GM12878 (cell line): ENCODE data around the gene DNAJB6. TPM values are rescaled to one million over a fixed set of nuclear protein-coding genes. Genes with fewer than 3 reads are reported as not detected.

Experiments used
- ATAC-seq: fragments of 200-7000 bp; cut with Tn5 transposase; 3 replicates; pipeline ENCODE4 v1.9.1; 2020; ENCODE audit warnings: mild to moderate bottlenecking, moderate library complexity
- BruUV-seq: library from RNA; stranded (reverse); fragments of 400-500 nt; replicated peaks from 2 replicates; lab custom pipeline; 2021; lab: Mats Ljungman, UMichigan
- CTCF ChIA-PET: fragments of 300-600 bp; sonication (Branson Sonifier 250); formaldehyde crosslinking; extraction: SDS; loops from one replicate; lab custom pipeline; 2021; ENCODE audit warnings: inconsistent platforms; lab: Yijun Ruan, JAX
- POLR2A ChIA-PET: fragments of 350-600 bp; formaldehyde crosslinking; extraction: SDS; loops from one replicate; lab custom pipeline; 2021; ENCODE audit warnings: inconsistent platforms; lab: Charles Lee
- RAD21 ChIA-PET: fragments of 300-600 bp; sonication (Branson Sonifier 250); formaldehyde crosslinking; loops from one replicate; lab custom pipeline; 2023; ENCODE audit warnings: antibody characterized with exemption; ENCODE audit not compliant: unreplicated experiment; lab: Charles Lee
- SMC1A ChIA-PET: fragments of 300-600 bp; sonication (Branson Sonifier 250); formaldehyde crosslinking; loops from one replicate; lab custom pipeline; 2023; ENCODE audit not compliant: unreplicated experiment, uncharacterized antibody; lab: Charles Lee
- DNase-seq: peaks from one replicate; pipeline ENCODE4 v3.0.0-alpha.2; 2011; ENCODE audit warnings: low read depth, low spot score
- FAIRE-seq: peaks from 3 replicates; lab custom pipeline; 2011; peaks lifted over from hg19 to GRCh38; lab: Jason Lieb, UNC
- H2AFZ ChIP-seq: 2 replicates; pipeline ENCODE4 v1.6.0; 2011; ENCODE audit warnings: low read depth, low read length, control low read depth; ENCODE audit not compliant: control insufficient read depth
- H3K27ac ChIP-seq: 2 replicates; pipeline ENCODE4 v1.5.1; 2011; ENCODE audit warnings: control low read depth; ENCODE audit not compliant: control insufficient read depth, insufficient read depth
- H3K27me3 ChIP-seq, 2 experiments: replicated peaks in 1 of 2; 2 replicates each; pipeline versions ENCODE4 v1.6.0 to v1.6.1; 2011; ENCODE audit warnings: low read length in 1 of 2; ENCODE audit not compliant: control insufficient read depth in 2 of 2, insufficient read depth in 2 of 2
- H3K36me3 ChIP-seq, 2 experiments: 2 replicates each; pipeline ENCODE4 v1.5.1; 2011; ENCODE audit warnings: low read length in 1 of 2; ENCODE audit not compliant: control insufficient read depth in 2 of 2, insufficient read depth in 2 of 2
- H3K4me1 ChIP-seq: 2 replicates; pipeline ENCODE4 v1.6.1; 2011; ENCODE audit warnings: mild to moderate bottlenecking, low read length, moderate library complexity, mixed read lengths; ENCODE audit not compliant: control insufficient read depth, insufficient read depth
- H3K4me2 ChIP-seq: 2 replicates; pipeline ENCODE4 v1.6.0; 2011; ENCODE audit warnings: control low read depth; ENCODE audit not compliant: control insufficient read depth, insufficient read depth
- H3K4me3 ChIP-seq: fragments of 200-600 bp; sonication (generic); 2 replicates; pipeline ENCODE4 v1.5.1; 2016
- H3K79me2 ChIP-seq: 2 replicates; pipeline ENCODE4 v1.6.0; 2011; ENCODE audit warnings: low read length; ENCODE audit not compliant: control insufficient read depth, insufficient read depth
- H3K9ac ChIP-seq: 2 replicates; pipeline ENCODE4 v1.8.0; 2011; ENCODE audit warnings: low read length, control low read depth, mixed read lengths; ENCODE audit not compliant: control insufficient read depth, insufficient read depth
- H3K9me3 ChIP-seq: replicated peaks from 3 replicates; pipeline ENCODE4 v1.5.1; 2011; ENCODE audit warnings: mild to moderate bottlenecking, low read length; ENCODE audit not compliant: control insufficient read depth, insufficient read depth
- H4K20me1 ChIP-seq: 2 replicates; pipeline ENCODE4 v1.6.0; 2011; ENCODE audit not compliant: control insufficient read depth, insufficient read depth
- CBFB ChIP-seq: IDR thresholded peaks from 2 replicates; pipeline ENCODE4 v1.6.1; 2016; ENCODE audit warnings: antibody characterized with exemption, low read depth
- DPF2 ChIP-seq: fragments of 450-650 bp; IDR thresholded peaks from 2 replicates; pipeline ENCODE4 v1.6.1; 2017; ENCODE audit warnings: mild to moderate bottlenecking
- FOXK2 ChIP-seq: fragments of 450-650 bp; IDR thresholded peaks from 2 replicates; pipeline ENCODE4 v1.6.1; 2017; ENCODE audit warnings: mild to moderate bottlenecking, moderate library complexity
- KDM1A ChIP-seq: fragments of 200-600 bp; sonication (generic); IDR thresholded peaks from 2 replicates; pipeline ENCODE4 v1.6.1; 2016; ENCODE audit warnings: borderline replicate concordance
- NFIC ChIP-seq: IDR thresholded peaks from 2 replicates; pipeline ENCODE4 v1.6.1; 2012; ENCODE audit warnings: low read depth, mild to moderate bottlenecking, inconsistent platforms, low read length, moderate library complexity
- POLR2AphosphoS2 ChIP-seq: IDR thresholded peaks from 2 replicates; pipeline ENCODE4 v1.6.1; 2011; ENCODE audit warnings: low read depth, mild to moderate bottlenecking, low read length, improper control_type of control experiment, moderate library complexity
- SIN3A ChIP-seq: IDR thresholded peaks from 2 replicates; pipeline ENCODE4 v1.6.1; 2012; ENCODE audit warnings: low read depth, low read length, improper control_type of control experiment
- SIX5 ChIP-seq: IDR thresholded peaks from 2 replicates; pipeline ENCODE4 v1.6.1; 2011; ENCODE audit warnings: mild to moderate bottlenecking, low read depth, low read length, moderate library complexity; ENCODE audit not compliant: severe bottlenecking
- ZNF217 ChIP-seq: fragments of 450-650 bp; IDR thresholded peaks from 2 replicates; pipeline ENCODE4 v1.6.1; 2017; ENCODE audit warnings: antibody characterized with exemption, mild to moderate bottlenecking
- WGBS: methylation state at CpG from one replicate; pipeline ENCODE4 v1.1.6; 2016; ENCODE audit warnings: low lambda C conversion rate; ENCODE audit not compliant: insufficient replicate concordance, insufficient coverage; ENCODE audit errors: missing lambda C conversion rate; 5-methylcytosine and 5-hydroxymethylcytosine counted together
- in situ Hi-C: fragments of 300-500 bp; cut with MboI; formaldehyde crosslinking; loops from 9 replicates; pipeline ENCODE4 v1.14.3; 2018; ENCODE audit warnings: mixed read lengths
- intact Hi-C: fragments of 100-400 bp; cut with micrococcal nuclease; formaldehyde crosslinking; loops from one replicate; pipeline ENCODE4 v1.14.2; 2022; ENCODE audit not compliant: unreplicated experiment
- polyA plus RNA-seq, 11 experiments: library from polyadenylated mRNA; depleted of rRNA in 4 of 11; unstranded in 6 of 11; stranded (reverse) in 5 of 11; fragments of >200 nt; fragmentation: Nextera tagmentation in 4 of 11; fragmentation: Illumina TruSeq in 1 of 11; extraction: Ambion mirVana in 4 of 11; extraction: Trizol in 1 of 11; gene quantifications; 1 replicate in 1 of 11; 2 replicates in 10 of 11; pipeline versions ENCODE4 v1.2.1 to v1.2.3, GENCODE V29; 2011 to 2016; ENCODE audit warnings: inconsistent platforms in 2 of 11, missing spikeins in 2 of 11, low read depth in 1 of 11
- total RNA-seq, 4 experiments: library from RNA; depleted of rRNA in 3 of 4; stranded (reverse); fragments of >200 nt in 3 of 4; fragmentation: Illumina TruSeq in 1 of 4; extraction: Trizol in 1 of 4; gene quantifications; 2 replicates each; pipeline versions ENCODE4 v1.2.1 to v1.2.3, GENCODE V29; 2013 to 2021
- TF ChIP-seq, protein P1 (sequence below): fragments of 150-350 bp; IDR thresholded peaks from 2 replicates; pipeline ENCODE4 v1.6.1; 2014; ENCODE audit warnings: mild to moderate bottlenecking, low read depth, low read length

DNAJB6 gene
- total and polyA plus RNA-seq, 10 of the 15 experiments (the other 5 are each of a cell fraction or from before 2014, with no cell fraction given): 34.5 to 117 (median 53.1) TPM

DNA sequence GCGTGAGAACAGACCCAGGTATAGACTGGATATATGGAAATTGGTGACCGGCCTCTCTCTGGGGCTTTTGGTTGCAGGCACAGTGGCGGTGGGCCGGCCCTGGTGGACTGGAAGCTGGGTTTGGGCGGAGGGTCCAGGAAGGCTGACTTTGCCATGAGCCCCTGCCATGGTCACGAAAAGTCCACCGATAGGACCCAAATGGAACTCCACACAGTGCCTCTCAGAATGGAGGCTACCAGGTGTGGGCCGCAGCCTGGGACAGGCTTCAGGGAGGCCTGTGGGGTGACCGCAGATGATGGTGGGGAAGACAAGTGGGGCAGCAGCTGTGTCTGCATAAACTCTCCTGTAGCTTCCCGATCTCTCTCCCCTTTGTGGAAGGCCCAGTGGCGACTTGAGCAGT lies 123.2 kb downstream of the DNAJB6 start:
- H3K27me3 ChIP-seq: no peaks in the 10 kb centered on the region; a peak in 1 of 4 replicates
- intact Hi-C loops: no loop called here
- CTCF ChIA-PET: no interaction called here
- no peaks in the 10 kb centered on the region for H3K4me1 ChIP-seq
- RAD21 ChIA-PET: no interaction called here
- POLR2A ChIA-PET: no interaction called here
- no TSS peak for BruUV-seq
- WGBS: 49% methylated on average over 11 of the region's 11 CpGs
- no peak overlapping the region for H3K27ac ChIP-seq
- no peak overlapping the region for H2AFZ ChIP-seq
- no peak overlapping the region for H3K4me2 ChIP-seq
- H3K9me3 ChIP-seq: no peaks in the 10 kb centered on the region
- no peaks in the 10 kb centered on the region for H3K79me2 ChIP-seq
- in situ Hi-C loops: no loop called here
- H4K20me1 ChIP-seq: no peaks in the 10 kb centered on the region
- no peaks in the 10 kb centered on the region for H3K36me3 ChIP-seq
- SMC1A ChIA-PET: no interaction called here
- FAIRE-seq (no peak), ATAC-seq (no peak), DNase-seq (no peak)
- TF ChIP-seq NFIC (no peak), SIN3A (no peak), KDM1A (no peak), SIX5 (no peak), FOXK2 (no peak)
- no peak overlapping the region for H3K4me3 ChIP-seq
- H3K9ac ChIP-seq: no peak overlapping the region

DNA sequence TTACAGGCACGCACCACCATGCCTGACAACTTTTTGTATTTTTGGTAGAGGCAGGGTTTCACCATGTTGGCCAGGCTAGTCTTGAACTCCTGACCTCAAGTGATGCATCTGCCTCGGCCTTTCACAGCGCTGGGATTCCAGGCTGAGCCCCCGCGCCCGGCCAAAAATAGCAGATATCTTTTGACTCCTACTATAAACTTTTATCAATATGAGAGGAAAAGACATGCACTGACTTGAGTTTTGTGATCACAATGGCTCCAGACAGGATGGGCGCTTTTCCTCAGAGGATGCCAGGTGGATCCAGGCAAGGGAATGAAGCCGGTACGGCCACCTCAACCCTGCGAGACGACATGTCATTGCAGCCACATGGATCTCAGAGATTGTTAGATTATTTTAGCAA lies 123.9 kb downstream of the DNAJB6 start:
- no peak overlapping the region for H3K27ac ChIP-seq
- ATAC-seq (no peak), FAIRE-seq (no peak), DNase-seq (no peak)
- in situ Hi-C loops: no loop called here
- no peak overlapping the region for H2AFZ ChIP-seq
- H4K20me1 ChIP-seq: no peaks in the 10 kb centered on the region
- no TSS peak for BruUV-seq
- 75% methylated on average over 11 of the region's 11 CpGs for WGBS
- H3K4me3 ChIP-seq: no peak overlapping the region
- no peak overlapping the region for H3K9ac ChIP-seq
- ChIA-PET RAD21 (no interaction called here), CTCF (no interaction called here), POLR2A (no interaction called here), SMC1A (no interaction called here)
- TF ChIP-seq POLR2AphosphoS2: no peak
- no peak for TF ChIP-seq DPF2
- TF ChIP-seq CBFB: no peak
- no peak for TF ChIP-seq ZNF217
- TF ChIP-seq, protein P1, sequence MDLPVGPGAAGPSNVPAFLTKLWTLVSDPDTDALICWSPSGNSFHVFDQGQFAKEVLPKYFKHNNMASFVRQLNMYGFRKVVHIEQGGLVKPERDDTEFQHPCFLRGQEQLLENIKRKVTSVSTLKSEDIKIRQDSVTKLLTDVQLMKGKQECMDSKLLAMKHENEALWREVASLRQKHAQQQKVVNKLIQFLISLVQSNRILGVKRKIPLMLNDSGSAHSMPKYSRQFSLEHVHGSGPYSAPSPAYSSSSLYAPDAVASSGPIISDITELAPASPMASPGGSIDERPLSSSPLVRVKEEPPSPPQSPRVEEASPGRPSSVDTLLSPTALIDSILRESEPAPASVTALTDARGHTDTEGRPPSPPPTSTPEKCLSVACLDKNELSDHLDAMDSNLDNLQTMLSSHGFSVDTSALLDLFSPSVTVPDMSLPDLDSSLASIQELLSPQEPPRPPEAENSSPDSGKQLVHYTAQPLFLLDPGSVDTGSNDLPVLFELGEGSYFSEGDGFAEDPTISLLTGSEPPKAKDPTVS: no peak
- H3K27me3 ChIP-seq: no peaks in the 10 kb centered on the region; a peak in 1 of 4 replicates
- H3K4me2 ChIP-seq: no peak overlapping the region
- intact Hi-C loops: no loop called here
- H3K36me3 ChIP-seq: no peaks in the 10 kb centered on the region
- H3K79me2 ChIP-seq: no peaks in the 10 kb centered on the region
- H3K9me3 ChIP-seq: no peaks in the 10 kb centered on the region
- no peaks in the 10 kb centered on the region for H3K4me1 ChIP-seq
